ENCODE data around the gene SMARCAD1.
"Not testable (repeated sequence)": the region's sequence is repeated elsewhere in the genome, so short reads cannot be mapped to it uniquely, and the experiment has no call there.

The SMARCAD1 gene

DNA sequence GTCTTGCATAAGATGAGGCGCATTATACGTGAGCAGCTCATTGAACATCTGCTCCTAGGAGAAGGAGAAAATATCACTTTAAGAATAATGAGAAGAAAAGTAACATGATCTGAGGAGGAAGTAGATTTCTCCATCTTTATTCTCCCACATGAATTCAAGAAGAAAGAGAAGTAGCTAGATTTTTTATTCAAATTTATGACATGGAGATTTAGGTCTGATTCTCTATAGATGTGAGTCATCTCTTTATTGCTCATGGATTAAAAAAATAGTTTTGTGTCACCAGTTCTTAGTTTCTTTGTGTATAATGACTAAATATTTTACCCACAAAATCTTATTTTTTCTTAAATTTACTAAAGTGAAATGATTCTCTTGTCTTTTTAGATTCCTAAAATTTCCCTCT is 94.5 kb downstream of the SMARCAD1 start:
- no peaks in the 10 kb centered on the region for H3K9me3 ChIP-seq (ENCODE audit: control insufficient read depth, low read depth, low read length)
- no peaks in the 10 kb centered on the region for H3K36me3 ChIP-seq (ENCODE audit: control insufficient read depth, low read depth, low read length)
- H3K4me1 ChIP-seq (ENCODE audit: control insufficient read depth, low read depth, low read length) = no peaks in the 10 kb centered on the region
- no peak overlapping the region for H3K27ac ChIP-seq (ENCODE audit: low read length)
- H3K9ac ChIP-seq (ENCODE audit: low read length) = no peak overlapping the region
- H3K27me3 ChIP-seq (ENCODE audit: control insufficient read depth, insufficient read depth, low read length) = no peaks in the 10 kb centered on the region
- H3K4me3 ChIP-seq (ENCODE audit: low read length) = no peak overlapping the region

DNA sequence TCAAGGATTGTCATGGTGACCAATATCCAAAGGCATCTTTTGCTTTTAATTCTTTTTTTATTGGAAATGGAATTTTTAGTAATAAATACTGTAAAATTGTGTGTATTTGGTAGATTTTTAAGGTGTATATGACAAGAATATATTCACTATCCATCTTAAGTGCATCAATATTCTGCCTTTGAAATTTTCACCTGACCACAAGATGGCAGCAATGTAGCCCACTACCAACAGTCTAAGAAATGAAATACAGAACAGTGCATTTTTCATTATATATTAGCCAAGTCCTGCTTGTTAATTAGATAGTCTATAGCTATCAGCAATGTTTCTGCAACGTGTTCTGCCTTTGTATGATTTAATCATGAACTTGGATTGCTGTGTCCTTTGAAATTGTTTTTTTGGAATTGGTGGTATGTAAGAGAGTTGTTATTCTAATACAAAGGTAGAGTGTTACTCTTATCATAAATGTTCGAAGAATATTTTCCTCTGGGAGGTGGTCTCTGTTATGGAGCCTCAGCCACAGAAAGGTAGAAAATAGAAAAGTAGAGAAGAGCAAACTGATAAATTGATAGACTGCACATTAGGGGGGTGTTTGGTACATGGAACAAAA is 96.8 kb downstream of the SMARCAD1 start:
- no peaks in the 10 kb centered on the region for H3K4me1 ChIP-seq (ENCODE audit: control insufficient read depth, low read depth, low read length)
- no peaks in the 10 kb centered on the region for H3K27me3 ChIP-seq (ENCODE audit: control insufficient read depth, insufficient read depth, low read length)
- H3K27ac ChIP-seq (ENCODE audit: low read length) = no peak overlapping the region
- H3K4me3 ChIP-seq (ENCODE audit: low read length) = no peak overlapping the region
- H3K9me3 ChIP-seq (ENCODE audit: control insufficient read depth, low read depth, low read length) = no peaks in the 10 kb centered on the region
- no peaks in the 10 kb centered on the region for H3K36me3 ChIP-seq (ENCODE audit: control insufficient read depth, low read depth, low read length)
- H3K9ac ChIP-seq (ENCODE audit: low read length) = no peak overlapping the region

DNA sequence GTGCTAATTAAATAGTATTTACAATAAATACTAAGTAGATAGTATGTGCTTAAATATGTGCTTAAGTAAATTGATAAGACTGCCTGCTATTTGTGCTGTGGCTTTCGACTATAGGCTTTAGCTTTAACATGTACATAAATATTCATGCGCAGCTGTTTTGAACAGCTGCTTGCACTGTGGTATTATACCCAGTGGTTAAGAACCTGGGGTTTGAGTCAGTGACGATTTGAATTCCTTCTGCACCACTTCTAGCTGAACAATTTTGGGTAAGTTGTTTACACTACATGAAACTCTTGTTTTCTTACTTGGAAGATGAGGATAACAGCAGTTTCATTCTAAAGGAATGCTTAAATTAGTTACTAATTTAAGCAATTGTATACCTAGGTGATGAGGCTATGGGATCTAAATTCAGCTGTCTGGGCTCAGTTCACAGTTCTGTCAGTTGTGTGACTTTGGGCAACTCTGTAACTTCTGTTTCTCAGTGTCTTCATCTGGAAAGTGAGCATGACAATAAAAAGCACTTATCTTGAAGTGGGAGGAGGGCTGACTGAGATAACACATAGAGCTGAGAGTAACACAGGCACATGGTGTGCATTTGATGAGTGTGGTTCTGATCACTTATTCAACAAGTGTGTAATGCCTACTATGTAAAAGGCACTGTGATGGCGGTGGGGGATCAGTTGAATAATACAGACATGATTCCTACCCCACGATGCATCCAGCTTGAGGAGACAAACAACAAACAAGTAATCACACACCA is 98.0 kb downstream of the SMARCAD1 start:
- Histone ChIP-seq H3K9me3 (ENCODE audit: control insufficient read depth, low read depth, low read length) (no peaks in the 10 kb centered on the region), H3K36me3 (ENCODE audit: control insufficient read depth, low read depth, low read length) (no peaks in the 10 kb centered on the region), H3K4me1 (ENCODE audit: control insufficient read depth, low read depth, low read length) (no peaks in the 10 kb centered on the region), H3K27me3 (ENCODE audit: control insufficient read depth, insufficient read depth, low read length) (no peaks in the 10 kb centered on the region), H3K4me3 (ENCODE audit: low read length) (no peak overlapping the region), H3K9ac (ENCODE audit: low read length) (no peak overlapping the region), H3K27ac (ENCODE audit: low read length) (no peak overlapping the region)

DNA sequence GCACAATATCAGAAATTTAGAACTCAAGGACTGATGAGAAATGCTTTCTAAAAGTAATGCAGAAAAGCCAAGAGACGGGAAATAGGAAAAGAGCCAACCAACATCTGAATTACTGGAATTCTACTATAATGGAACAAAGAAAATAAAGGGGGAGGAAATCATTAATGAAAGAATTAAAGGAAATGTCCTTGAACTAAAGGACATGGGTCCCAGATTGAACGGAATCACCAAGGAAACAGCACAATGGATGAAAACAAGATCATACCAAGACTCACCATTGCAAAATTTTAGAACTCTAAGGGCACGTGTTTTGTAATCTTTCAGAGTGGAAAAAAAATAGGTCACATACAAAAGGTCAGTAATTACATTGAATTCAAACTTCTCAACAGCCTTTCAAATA is 99.0 kb downstream of the SMARCAD1 start:
- no peak overlapping the region for H3K27ac ChIP-seq (ENCODE audit: low read length)
- H3K9me3 ChIP-seq (ENCODE audit: control insufficient read depth, low read depth, low read length) = no peaks in the 10 kb centered on the region
- H3K4me3 ChIP-seq (ENCODE audit: low read length) = no peak overlapping the region
- H3K27me3 ChIP-seq (ENCODE audit: control insufficient read depth, insufficient read depth, low read length) = no peaks in the 10 kb centered on the region
- H3K9ac ChIP-seq (ENCODE audit: low read length) = no peak overlapping the region
- H3K4me1 ChIP-seq (ENCODE audit: control insufficient read depth, low read depth, low read length) = no peaks in the 10 kb centered on the region
- no peaks in the 10 kb centered on the region for H3K36me3 ChIP-seq (ENCODE audit: control insufficient read depth, low read depth, low read length)

DNA sequence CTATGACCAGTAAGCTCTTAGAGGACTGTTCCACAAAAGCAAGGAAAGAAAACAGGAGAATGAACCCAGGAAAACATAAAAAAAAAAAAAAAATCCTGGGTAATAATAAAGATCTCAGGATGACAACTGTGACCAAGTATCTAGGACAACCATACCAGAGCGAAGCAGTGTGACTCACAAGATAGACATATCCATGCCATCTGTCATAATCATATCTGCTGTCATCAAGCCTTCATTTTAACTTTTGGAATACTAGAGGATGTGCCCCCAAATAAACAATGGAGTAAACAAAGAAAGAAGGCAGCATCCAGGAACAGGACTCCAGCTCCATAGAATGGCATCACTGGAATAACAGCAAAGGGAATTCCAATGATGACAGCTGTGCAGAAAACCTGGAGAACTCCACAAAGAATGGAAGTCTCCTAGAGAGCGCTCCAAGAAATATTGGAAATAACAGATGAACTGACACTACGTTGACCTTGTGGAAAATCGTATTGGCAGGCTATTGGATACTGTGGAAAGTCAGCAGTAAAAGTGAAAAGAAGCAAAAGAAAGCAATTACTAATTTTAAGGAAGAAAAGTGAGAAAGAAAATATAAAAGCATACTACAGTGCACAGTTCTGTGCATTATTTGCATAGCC is 99.7 kb downstream of the SMARCAD1 start:
- Histone ChIP-seq H3K9me3 (ENCODE audit: control insufficient read depth, low read depth, low read length) (no peaks in the 10 kb centered on the region), H3K4me3 (ENCODE audit: low read length) (no peak overlapping the region), H3K27ac (ENCODE audit: low read length) (no peak overlapping the region), H3K36me3 (ENCODE audit: control insufficient read depth, low read depth, low read length) (no peaks in the 10 kb centered on the region), H3K27me3 (ENCODE audit: control insufficient read depth, insufficient read depth, low read length) (no peaks in the 10 kb centered on the region), H3K9ac (ENCODE audit: low read length) (no peak overlapping the region), H3K4me1 (ENCODE audit: control insufficient read depth, low read depth, low read length) (no peaks in the 10 kb centered on the region)

DNA sequence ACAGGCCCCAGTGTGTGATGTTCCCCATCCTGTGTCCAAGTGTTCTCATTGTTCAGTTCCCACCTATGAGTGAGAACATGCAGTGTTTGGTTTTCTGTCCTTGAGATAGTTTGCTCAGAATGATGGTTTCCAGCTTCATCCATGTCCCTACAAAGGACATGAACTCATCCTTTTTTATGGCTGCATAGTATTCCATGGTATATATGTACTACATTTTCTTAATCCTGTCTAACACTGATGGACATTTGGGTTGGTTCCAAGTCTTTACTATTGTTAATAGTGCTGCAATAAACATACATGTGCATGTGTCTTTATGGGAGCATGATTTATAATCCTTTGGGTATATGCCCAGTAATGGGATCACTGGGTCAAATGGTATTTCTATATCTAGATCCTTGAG is 112.3 kb downstream of the SMARCAD1 start:
- not testable (repeated sequence) for H3K9me3 ChIP-seq (ENCODE audit: control insufficient read depth, low read depth, low read length); H3K27me3 ChIP-seq (ENCODE audit: control insufficient read depth, insufficient read depth, low read length); H3K4me1 ChIP-seq (ENCODE audit: control insufficient read depth, low read depth, low read length); H3K36me3 ChIP-seq (ENCODE audit: control insufficient read depth, low read depth, low read length); H3K9ac ChIP-seq (ENCODE audit: low read length); H3K4me3 ChIP-seq (ENCODE audit: low read length); H3K27ac ChIP-seq (ENCODE audit: low read length)

DNA sequence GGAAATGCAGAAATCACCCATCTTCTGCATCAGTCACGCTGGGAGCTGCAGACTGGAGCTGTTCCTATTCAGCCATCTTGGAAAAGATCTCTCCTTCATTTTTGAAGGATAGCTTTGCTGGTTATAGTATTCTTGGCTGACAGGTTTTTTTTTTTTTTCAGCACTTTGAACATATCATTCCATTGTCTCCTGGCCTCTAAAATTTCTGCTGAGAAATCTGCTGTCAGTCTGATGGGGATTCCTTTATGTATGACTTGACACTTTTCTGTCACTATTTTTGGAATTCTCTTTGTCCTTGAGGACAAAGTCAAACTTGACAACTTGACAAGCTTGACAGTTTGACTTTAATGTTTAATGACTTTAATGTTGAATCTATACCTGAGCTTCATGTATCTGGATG is 118.2 kb downstream of the SMARCAD1 start:
- Histone ChIP-seq H3K9me3 (ENCODE audit: control insufficient read depth, low read depth, low read length) (peaks cover 13% of the 10 kb centered on the region), H3K9ac (ENCODE audit: low read length) (no peak overlapping the region), H3K27ac (ENCODE audit: low read length) (no peak overlapping the region), H3K36me3 (ENCODE audit: control insufficient read depth, low read depth, low read length) (no peaks in the 10 kb centered on the region), H3K27me3 (ENCODE audit: control insufficient read depth, insufficient read depth, low read length) (no peaks in the 10 kb centered on the region), H3K4me1 (ENCODE audit: control insufficient read depth, low read depth, low read length) (no peaks in the 10 kb centered on the region), H3K4me3 (ENCODE audit: low read length) (no peak overlapping the region)

DNA sequence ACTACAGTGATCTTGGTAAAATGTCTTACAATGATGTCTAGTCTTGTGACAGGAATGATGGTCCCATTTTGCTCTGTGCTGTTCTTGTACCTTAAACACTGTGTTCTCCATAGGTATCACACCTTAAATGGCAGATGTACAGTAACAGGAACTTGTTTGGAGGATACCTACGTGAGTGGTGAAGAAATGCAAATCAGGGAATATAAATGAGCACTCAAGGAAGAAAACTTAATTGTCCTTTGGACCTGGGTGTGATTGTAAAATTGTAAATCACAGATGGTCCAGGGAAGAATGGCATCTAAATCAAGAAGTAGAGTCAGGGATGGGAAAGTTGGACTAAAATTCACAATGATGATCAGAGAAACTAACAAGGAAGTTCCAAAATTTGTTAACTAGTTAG is 122.3 kb downstream of the SMARCAD1 start:
- peaks cover 12% of the 10 kb centered on the region for H3K4me1 ChIP-seq (ENCODE audit: control insufficient read depth, low read depth, low read length)
- H3K9ac ChIP-seq (ENCODE audit: low read length) = no peak overlapping the region
- H3K9me3 ChIP-seq (ENCODE audit: control insufficient read depth, low read depth, low read length) = peaks cover 13% of the 10 kb centered on the region
- H3K27ac ChIP-seq (ENCODE audit: low read length) = no peak overlapping the region
- H3K4me3 ChIP-seq (ENCODE audit: low read length) = no peak overlapping the region
- no peaks in the 10 kb centered on the region for H3K27me3 ChIP-seq (ENCODE audit: control insufficient read depth, insufficient read depth, low read length)
- H3K36me3 ChIP-seq (ENCODE audit: control insufficient read depth, low read depth, low read length) = no peaks in the 10 kb centered on the region

DNA sequence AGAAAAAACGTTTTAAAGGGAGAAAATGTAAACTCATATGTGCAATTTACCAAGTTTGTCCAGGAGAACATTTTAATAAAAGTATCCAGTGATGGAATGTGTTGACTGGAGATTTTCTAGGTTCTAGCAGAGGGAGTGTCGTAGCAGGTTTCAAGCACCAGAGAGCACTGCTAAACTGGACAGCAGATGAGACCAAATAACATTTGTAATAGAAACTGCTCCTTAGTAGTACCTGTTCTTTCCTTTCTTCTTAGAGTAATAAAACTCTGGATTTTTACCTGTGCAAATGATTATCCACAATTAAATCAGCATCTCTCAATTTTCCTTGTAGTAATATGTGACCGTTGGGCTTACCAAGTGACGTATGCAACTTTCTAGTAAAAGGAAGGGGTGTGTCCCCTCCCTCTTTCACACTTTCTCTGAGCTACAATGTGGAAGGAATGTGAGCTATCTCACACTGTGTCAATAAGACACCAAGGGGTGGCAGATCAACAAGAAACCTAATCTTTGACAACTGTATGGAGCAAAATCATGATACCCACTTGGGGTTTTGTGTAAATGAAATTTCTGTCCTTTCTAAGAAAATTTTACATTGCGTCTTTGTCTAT is 125.4 kb downstream of the SMARCAD1 start:
- no peak overlapping the region for H3K4me3 ChIP-seq (ENCODE audit: low read length)
- H3K27ac ChIP-seq (ENCODE audit: low read length) = no peak overlapping the region
- no peaks in the 10 kb centered on the region for H3K9me3 ChIP-seq (ENCODE audit: control insufficient read depth, low read depth, low read length)
- peaks cover 12% of the 10 kb centered on the region for H3K4me1 ChIP-seq (ENCODE audit: control insufficient read depth, low read depth, low read length)
- no peaks in the 10 kb centered on the region for H3K36me3 ChIP-seq (ENCODE audit: control insufficient read depth, low read depth, low read length)
- H3K27me3 ChIP-seq (ENCODE audit: control insufficient read depth, insufficient read depth, low read length) = no peaks in the 10 kb centered on the region
- H3K9ac ChIP-seq (ENCODE audit: low read length) = no peak overlapping the region

DNA sequence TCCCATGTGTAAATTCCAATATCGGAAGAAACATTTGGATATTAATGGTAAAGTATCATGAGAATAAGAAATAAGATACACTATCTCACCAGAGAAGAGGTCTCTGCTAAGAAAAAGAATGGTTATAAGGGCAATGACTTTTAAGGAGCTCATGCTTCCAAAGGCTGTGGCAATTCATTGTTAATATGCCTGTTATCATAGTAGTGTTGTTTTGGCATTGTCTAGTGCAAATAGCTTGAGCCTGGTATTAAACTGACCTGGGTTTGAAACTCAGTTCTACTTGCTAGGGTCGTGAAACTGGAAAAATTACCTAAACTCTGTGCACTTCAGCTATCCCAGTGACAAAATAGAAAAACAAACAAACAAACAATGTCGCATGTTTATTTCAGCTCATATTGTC is 126.2 kb downstream of the SMARCAD1 start:
- no peaks in the 10 kb centered on the region for H3K9me3 ChIP-seq (ENCODE audit: control insufficient read depth, low read depth, low read length)
- no peak overlapping the region for H3K4me3 ChIP-seq (ENCODE audit: low read length)
- H3K27me3 ChIP-seq (ENCODE audit: control insufficient read depth, insufficient read depth, low read length) = no peaks in the 10 kb centered on the region
- no peak overlapping the region for H3K27ac ChIP-seq (ENCODE audit: low read length)
- H3K9ac ChIP-seq (ENCODE audit: low read length) = no peak overlapping the region
- no peaks in the 10 kb centered on the region for H3K36me3 ChIP-seq (ENCODE audit: control insufficient read depth, low read depth, low read length)
- H3K4me1 ChIP-seq (ENCODE audit: control insufficient read depth, low read depth, low read length) = peaks cover 12% of the 10 kb centered on the region

DNA sequence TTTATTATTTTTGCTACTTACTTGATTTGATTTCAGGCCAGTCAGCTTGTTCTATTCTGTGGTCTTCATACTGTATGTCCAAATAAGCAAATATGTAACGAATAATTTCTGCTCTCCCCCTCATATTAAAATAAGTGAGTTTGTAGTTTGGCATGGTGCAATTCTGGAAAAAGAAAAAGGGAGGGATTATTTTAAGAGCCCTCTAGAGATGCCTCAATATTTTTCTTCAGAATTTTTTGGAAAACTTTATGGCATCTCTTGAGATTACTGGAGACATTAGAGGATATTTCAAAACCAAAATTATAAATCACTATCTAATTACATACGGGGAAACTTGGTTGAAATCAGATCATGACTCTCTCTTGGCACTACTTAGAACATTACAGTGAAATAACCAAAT is 126.8 kb downstream of the SMARCAD1 start:
- Histone ChIP-seq H3K36me3 (ENCODE audit: control insufficient read depth, low read depth, low read length) (no peaks in the 10 kb centered on the region), H3K9ac (ENCODE audit: low read length) (no peak overlapping the region), H3K4me3 (ENCODE audit: low read length) (no peak overlapping the region), H3K27me3 (ENCODE audit: control insufficient read depth, insufficient read depth, low read length) (no peaks in the 10 kb centered on the region), H3K9me3 (ENCODE audit: control insufficient read depth, low read depth, low read length) (no peaks in the 10 kb centered on the region), H3K4me1 (ENCODE audit: control insufficient read depth, low read depth, low read length) (peaks cover 12% of the 10 kb centered on the region), H3K27ac (ENCODE audit: low read length) (no peak overlapping the region)

All from iPS-18a (cell line).